WTC11 (cell line): Measurements from ENCODE around the gene CALN1. TPM values are rescaled to one million over a fixed set of nuclear protein-coding genes. Genes with fewer than 3 reads are reported as not detected.

Source experiments
- ATAC-seq: fragments of 200-7000 bp; cut with Tn5 transposase; 2 replicates; pipeline ENCODE4 v1.10.0; 2021; ENCODE audit warnings: mild to moderate bottlenecking, moderate library complexity
- CTCF ChIA-PET: fragments of 300-600 bp; sonication (Branson Sonifier 250); formaldehyde crosslinking; loops from one replicate; lab custom pipeline; 2021; ENCODE audit warnings: antibody characterized with exemption; lab: Charles Lee
- POLR2A ChIA-PET: fragments of 350-600 bp; sonication (Branson Sonifier 250); formaldehyde crosslinking; loops from one replicate; lab custom pipeline; 2021; ENCODE audit warnings: antibody characterized with exemption; lab: Charles Lee
- DNase-seq: peaks from one replicate; pipeline ENCODE4 v3.0.0; 2021; ENCODE audit warnings: low spot score
- H3K27ac Mint-ChIP-seq: 2 replicates; pipeline ENCODE4 v1.8.0; 2021; ENCODE audit warnings: mixed read lengths
- H3K27me3 Mint-ChIP-seq: 2 replicates; pipeline ENCODE4 v1.8.0; 2021; ENCODE audit warnings: low read depth, mild to moderate bottlenecking, moderate library complexity, mixed read lengths
- H3K36me3 Mint-ChIP-seq: 2 replicates; pipeline ENCODE4 v1.8.0; 2021; ENCODE audit warnings: mixed read lengths
- H3K4me1 Mint-ChIP-seq: 2 replicates; pipeline ENCODE4 v1.8.0; 2022; ENCODE audit warnings: mixed read lengths
- H3K4me3 Mint-ChIP-seq: 2 replicates; pipeline ENCODE4 v1.8.0; 2021; ENCODE audit warnings: mild to moderate bottlenecking, moderate library complexity, mixed read lengths
- H3K9me3 Mint-ChIP-seq: 2 replicates; pipeline ENCODE4 v1.8.0; 2021; ENCODE audit warnings: mixed read lengths
- AR ChIP-seq: fragments of 250-450 bp; sonication (Bioruptor Pico); IDR thresholded peaks from 2 replicates; pipeline ENCODE4 v1.9.0; 2021; ENCODE audit warnings: mild to moderate bottlenecking
- CBFB ChIP-seq: sonication (generic); formaldehyde crosslinking; IDR thresholded peaks from 2 replicates; pipeline ENCODE4 v1.8.1; 2022; ENCODE audit warnings: mild to moderate bottlenecking, low read depth, missing genetic modification reagents
- CREB1 ChIP-seq: sonication (generic); formaldehyde crosslinking; IDR thresholded peaks from 2 replicates; pipeline ENCODE4 v1.8.0; 2023; ENCODE audit warnings: mild to moderate bottlenecking, missing genetic modification reagents
- E2F1 ChIP-seq: sonication (generic); formaldehyde crosslinking; IDR thresholded peaks from 2 replicates; pipeline ENCODE4 v1.8.0; 2022; ENCODE audit warnings: mild to moderate bottlenecking, missing genetic modification reagents
- E2F5 ChIP-seq: sonication (generic); formaldehyde crosslinking; IDR thresholded peaks from 2 replicates; pipeline ENCODE4 v1.8.1; 2022; ENCODE audit warnings: mild to moderate bottlenecking, moderate library complexity, missing genetic modification reagents
- ETV6 ChIP-seq: sonication (generic); formaldehyde crosslinking; IDR thresholded peaks from 2 replicates; pipeline ENCODE4 v1.8.1; 2022; ENCODE audit warnings: mild to moderate bottlenecking, missing genetic modification reagents
- FOXJ3 ChIP-seq: sonication (generic); formaldehyde crosslinking; IDR thresholded peaks from 2 replicates; pipeline ENCODE4 v1.9.0; 2021; ENCODE audit warnings: missing genetic modification reagents, mild to moderate bottlenecking, borderline replicate concordance
- JAZF1 ChIP-seq: fragments of 250-450 bp; sonication (Bioruptor Pico); IDR thresholded peaks from 2 replicates; pipeline ENCODE4 v1.9.0; 2021; ENCODE audit warnings: moderate library complexity, mild to moderate bottlenecking, inconsistent platforms
- KAT7 ChIP-seq: sonication (generic); formaldehyde crosslinking; IDR thresholded peaks from 2 replicates; pipeline ENCODE4 v1.8.1; 2023; ENCODE audit warnings: missing genetic modification reagents, mild to moderate bottlenecking, borderline replicate concordance
- NR2C2 ChIP-seq: sonication (generic); formaldehyde crosslinking; IDR thresholded peaks from 2 replicates; pipeline ENCODE4 v1.8.0; 2022; ENCODE audit warnings: mild to moderate bottlenecking, missing genetic modification reagents
- USF1 ChIP-seq: sonication (generic); formaldehyde crosslinking; IDR thresholded peaks from 2 replicates; pipeline ENCODE4 v1.8.0; 2022; ENCODE audit warnings: mild to moderate bottlenecking, missing genetic modification reagents
- ZBTB21 ChIP-seq: sonication (generic); formaldehyde crosslinking; IDR thresholded peaks from 2 replicates; pipeline ENCODE4 v1.8.1; 2023; ENCODE audit warnings: mild to moderate bottlenecking, missing genetic modification reagents, borderline replicate concordance
- ZNF317 ChIP-seq: sonication (generic); formaldehyde crosslinking; IDR thresholded peaks from 2 replicates; pipeline ENCODE4 v1.8.1; 2023; ENCODE audit warnings: low read depth, mild to moderate bottlenecking, moderate library complexity, missing genetic modification reagents, borderline replicate concordance
- ZNF671 ChIP-seq: fragments of 250-450 bp; sonication (Bioruptor Pico); IDR thresholded peaks from 2 replicates; pipeline ENCODE4 v1.8.0; 2021; ENCODE audit warnings: mild to moderate bottlenecking
- total RNA-seq: library from RNA; stranded (reverse); gene quantifications from 3 replicates; pipeline ENCODE4 v1.2.3, GENCODE V29; 2021
- TF ChIP-seq, protein P1 (sequence below): sonication (generic); formaldehyde crosslinking; IDR thresholded peaks from 2 replicates; pipeline ENCODE4 v1.8.1; 2023; ENCODE audit warnings: mild to moderate bottlenecking, missing genetic modification reagents, borderline replicate concordance
- TF ChIP-seq, protein P2 (sequence below): sonication (generic); formaldehyde crosslinking; IDR thresholded peaks from 2 replicates; pipeline ENCODE4 v1.8.1; 2022; ENCODE audit warnings: low read depth, mild to moderate bottlenecking, moderate library complexity, missing genetic modification reagents, borderline replicate concordance
- TF ChIP-seq, protein P3 (sequence below): fragments of 250-450 bp; sonication (Bioruptor Pico); IDR thresholded peaks from 2 replicates; pipeline ENCODE4 v1.9.0; 2021; ENCODE audit warnings: mild to moderate bottlenecking

CALN1 gene
- total RNA-seq, 1 experiment from 2014 or later, result 10.5 TPM

- TF ChIP-seq, protein P1, sequence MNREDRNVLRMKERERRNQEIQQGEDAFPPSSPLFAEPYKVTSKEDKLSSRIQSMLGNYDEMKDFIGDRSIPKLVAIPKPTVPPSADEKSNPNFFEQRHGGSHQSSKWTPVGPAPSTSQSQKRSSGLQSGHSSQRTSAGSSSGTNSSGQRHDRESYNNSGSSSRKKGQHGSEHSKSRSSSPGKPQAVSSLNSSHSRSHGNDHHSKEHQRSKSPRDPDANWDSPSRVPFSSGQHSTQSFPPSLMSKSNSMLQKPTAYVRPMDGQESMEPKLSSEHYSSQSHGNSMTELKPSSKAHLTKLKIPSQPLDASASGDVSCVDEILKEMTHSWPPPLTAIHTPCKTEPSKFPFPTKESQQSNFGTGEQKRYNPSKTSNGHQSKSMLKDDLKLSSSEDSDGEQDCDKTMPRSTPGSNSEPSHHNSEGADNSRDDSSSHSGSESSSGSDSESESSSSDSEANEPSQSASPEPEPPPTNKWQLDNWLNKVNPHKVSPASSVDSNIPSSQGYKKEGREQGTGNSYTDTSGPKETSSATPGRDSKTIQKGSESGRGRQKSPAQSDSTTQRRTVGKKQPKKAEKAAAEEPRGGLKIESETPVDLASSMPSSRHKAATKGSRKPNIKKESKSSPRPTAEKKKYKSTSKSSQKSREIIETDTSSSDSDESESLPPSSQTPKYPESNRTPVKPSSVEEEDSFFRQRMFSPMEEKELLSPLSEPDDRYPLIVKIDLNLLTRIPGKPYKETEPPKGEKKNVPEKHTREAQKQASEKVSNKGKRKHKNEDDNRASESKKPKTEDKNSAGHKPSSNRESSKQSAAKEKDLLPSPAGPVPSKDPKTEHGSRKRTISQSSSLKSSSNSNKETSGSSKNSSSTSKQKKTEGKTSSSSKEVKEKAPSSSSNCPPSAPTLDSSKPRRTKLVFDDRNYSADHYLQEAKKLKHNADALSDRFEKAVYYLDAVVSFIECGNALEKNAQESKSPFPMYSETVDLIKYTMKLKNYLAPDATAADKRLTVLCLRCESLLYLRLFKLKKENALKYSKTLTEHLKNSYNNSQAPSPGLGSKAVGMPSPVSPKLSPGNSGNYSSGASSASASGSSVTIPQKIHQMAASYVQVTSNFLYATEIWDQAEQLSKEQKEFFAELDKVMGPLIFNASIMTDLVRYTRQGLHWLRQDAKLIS (CRISPR knock-in tag), result no peak
- TF ChIP-seq E2F5 (CRISPR knock-in tag) (no peak), JAZF1 (CRISPR knock-in tag) (no peak), AR (no peak), FOXJ3 (CRISPR knock-in tag) (no peak)
- TF ChIP-seq, protein P2, sequence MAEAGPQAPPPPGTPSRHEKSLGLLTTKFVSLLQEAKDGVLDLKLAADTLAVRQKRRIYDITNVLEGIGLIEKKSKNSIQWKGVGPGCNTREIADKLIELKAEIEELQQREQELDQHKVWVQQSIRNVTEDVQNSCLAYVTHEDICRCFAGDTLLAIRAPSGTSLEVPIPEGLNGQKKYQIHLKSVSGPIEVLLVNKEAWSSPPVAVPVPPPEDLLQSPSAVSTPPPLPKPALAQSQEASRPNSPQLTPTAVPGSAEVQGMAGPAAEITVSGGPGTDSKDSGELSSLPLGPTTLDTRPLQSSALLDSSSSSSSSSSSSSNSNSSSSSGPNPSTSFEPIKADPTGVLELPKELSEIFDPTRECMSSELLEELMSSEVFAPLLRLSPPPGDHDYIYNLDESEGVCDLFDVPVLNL, result no peak
Observed at GRCh38 chr7:72219500-72219899, 192.6 kb downstream of the CALN1 start (continued).

DNA sequence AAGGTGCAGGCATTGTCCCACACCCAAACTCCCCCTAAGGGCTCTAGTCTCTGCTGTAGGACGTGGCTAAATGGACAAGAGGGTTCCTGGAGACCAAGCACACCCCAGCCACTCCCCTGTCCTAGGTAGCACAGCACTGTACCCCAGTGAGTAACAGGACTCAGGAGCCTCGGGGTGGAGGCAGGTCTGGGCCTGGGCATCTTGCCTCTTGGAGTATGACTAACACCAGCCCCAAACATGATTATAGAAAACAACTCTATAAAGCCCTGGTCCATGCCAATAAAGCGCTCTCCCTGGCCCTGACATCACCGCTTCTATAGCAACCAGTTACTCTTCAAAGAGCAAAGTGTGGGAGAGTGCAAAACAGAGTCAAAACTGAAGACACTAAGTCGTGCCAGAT lies 195.0 kb downstream of the CALN1 start:
- CTCF ChIA-PET, result no interaction called here
- Mint-ChIP-seq H3K27me3 (no peaks in the 10 kb centered on the region), H3K27ac (no peak overlapping the region; the same call in 1 of the 2 replicates), H3K4me1 (peaks cover 6% of the 10 kb centered on the region), H3K36me3 (peaks cover 3% of the 10 kb centered on the region), H3K4me3 (no peak overlapping the region)
- ATAC-seq, result no peak
- no peak for TF ChIP-seq ZNF671 (CRISPR knock-in tag)
- TF ChIP-seq ZBTB21 (CRISPR knock-in tag), result no peak
- no peak for TF ChIP-seq JAZF1 (CRISPR knock-in tag)
- TF ChIP-seq NR2C2, result no peak
- no peak for TF ChIP-seq USF1 (CRISPR knock-in tag)
- TF ChIP-seq, protein P2, result no peak
- no peak for TF ChIP-seq CBFB (CRISPR knock-in tag)
- TF ChIP-seq, protein P3, sequence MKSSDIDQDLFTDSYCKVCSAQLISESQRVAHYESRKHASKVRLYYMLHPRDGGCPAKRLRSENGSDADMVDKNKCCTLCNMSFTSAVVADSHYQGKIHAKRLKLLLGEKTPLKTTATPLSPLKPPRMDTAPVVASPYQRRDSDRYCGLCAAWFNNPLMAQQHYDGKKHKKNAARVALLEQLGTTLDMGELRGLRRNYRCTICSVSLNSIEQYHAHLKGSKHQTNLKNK (CRISPR knock-in tag), result no peak
- TF ChIP-seq ETV6 (CRISPR knock-in tag), result no peak
- TF ChIP-seq KAT7, result no peak
- TF ChIP-seq ZNF317 (CRISPR knock-in tag), result no peak
- TF ChIP-seq CREB1 (CRISPR knock-in tag), result no peak
- TF ChIP-seq E2F1, result no peak
- TF ChIP-seq, all 79 proteins: peak for 0
- H3K9me3 Mint-ChIP-seq, result 0 out of 2 replicates have a peak, but pooled peaks cover 3% of the 10 kb centered on the region
- POLR2A ChIA-PET, result no interaction called here
- no peak for DNase-seq
